ENCODE measurements around the gene PERM1. TPM values are rescaled to one million over a fixed set of nuclear protein-coding genes. Genes with fewer than 3 reads are reported as not detected.

PERM1 gene
- total and polyA plus RNA-seq, 9 of the 15 experiments (the other 6 are each of a cell fraction or from before 2014, with no cell fraction given), result not detected

DNA sequence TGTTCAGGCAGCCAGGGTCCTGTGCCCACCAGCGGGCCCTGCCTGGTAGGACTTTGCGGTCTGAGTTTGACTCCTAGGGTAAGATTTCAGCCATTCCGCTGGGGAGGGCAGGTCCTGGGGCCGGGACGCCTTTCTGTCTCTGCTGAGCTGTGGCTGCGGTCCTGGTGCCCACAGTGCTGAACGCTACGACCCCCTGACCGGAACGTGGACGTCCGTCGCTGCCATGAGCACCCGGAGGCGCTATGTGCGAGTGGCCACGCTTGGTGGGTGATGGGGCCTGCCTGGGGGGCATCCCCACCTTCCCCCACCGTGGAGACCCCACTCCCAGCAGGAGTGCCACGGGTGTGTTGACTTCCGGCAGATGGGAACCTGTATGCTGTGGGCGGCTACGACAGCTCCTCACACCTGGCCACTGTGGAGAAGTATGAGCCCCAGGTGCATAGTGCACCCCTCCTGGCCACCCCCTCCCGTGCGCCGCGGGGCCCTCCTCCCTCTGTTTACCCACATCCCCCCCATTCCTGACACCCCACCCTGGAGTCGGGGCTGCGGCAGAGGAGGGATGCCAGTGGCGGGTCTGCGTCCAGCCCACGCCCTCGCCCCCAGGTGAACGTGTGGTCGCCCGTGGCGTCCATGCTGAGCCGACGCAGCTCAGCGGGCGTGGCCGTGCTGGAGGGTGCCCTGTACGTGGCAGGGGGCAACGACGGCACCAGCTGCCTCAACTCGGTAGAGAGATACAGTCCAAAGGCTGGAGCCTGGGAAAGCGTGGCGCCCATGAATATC lies 18.0 kb downstream of the PERM1 start:
- H2AFZ ChIP-seq (ENCODE audit: low read depth, low read length), result no peak overlapping the region
- no peaks in the 10 kb centered on the region for H3K9me3 ChIP-seq (replicated peaks; ENCODE audit: control insufficient read depth, insufficient read depth, low read depth, low read length)
- no peaks in the 10 kb centered on the region for H3K27me3 ChIP-seq (ENCODE audit: control insufficient read depth in 2 of 2, insufficient read depth in 2 of 2, low read length in 2 of 2)
- no peak overlapping the region for H3K9ac ChIP-seq (ENCODE audit: insufficient read depth in 1 of 2, low read depth in 2 of 2, low read length in 2 of 2)
- no peaks in the 10 kb centered on the region for H3K9me1 ChIP-seq (ENCODE audit: control insufficient read depth, insufficient read depth, low read length)
- DNase-seq (ENCODE audit: extremely low read depth in 1 of 4, low spot score in 3 of 4) (no peak), ATAC-seq (no peak), FAIRE-seq (no peak)
- peaks cover 15% of the 10 kb centered on the region for H3K79me2 ChIP-seq (ENCODE audit: control insufficient read depth, insufficient read depth, low read length)
- intact Hi-C loops (cut with micrococcal nuclease) (no loop called here), in situ Hi-C loops (cut with MboI) (no loop called here)
- ChIA-PET CTCF (ENCODE audit: low intra/inter-chr PET ratio) (no interaction called here), POLR2A (interaction anchor here (0.7 kb wide), 1 partner anchor 280 kb away, joined by 3 read pairs; no protein-coding TSS in a partner anchor)
- peaks cover 42% of the 10 kb centered on the region; the same call in 2 of the 3 replicates for H3K36me3 ChIP-seq (ENCODE audit: control insufficient read depth, insufficient read depth, low read length)
- no peak overlapping the region for H3K4me2 ChIP-seq (ENCODE audit: insufficient read depth, low read length)
- no peak overlapping the region for H3K27ac ChIP-seq (ENCODE audit: extremely low read depth, low read depth, low read length)
- 94% methylated on average over 38 of the region's 47 CpGs for WGBS (ENCODE audit: insufficient coverage, low coverage, missing lambda C conversion rate)
- no TSS peak for BruUV-seq (replicated peaks)
- H4K20me1 ChIP-seq (replicated peaks; ENCODE audit: control insufficient read depth, insufficient read depth, low read length), result no peaks in the 10 kb centered on the region
- H3K4me3 ChIP-seq, result no peak overlapping the region
- peaks cover 20 to 82% of the 10 kb centered on the region in 2 experiments for H3K4me1 ChIP-seq (replicated peaks in 1 of 2; ENCODE audit: control insufficient read depth in 2 of 2, insufficient read depth in 2 of 2, low read length in 2 of 2)
- TF ChIP-seq, protein P1, sequence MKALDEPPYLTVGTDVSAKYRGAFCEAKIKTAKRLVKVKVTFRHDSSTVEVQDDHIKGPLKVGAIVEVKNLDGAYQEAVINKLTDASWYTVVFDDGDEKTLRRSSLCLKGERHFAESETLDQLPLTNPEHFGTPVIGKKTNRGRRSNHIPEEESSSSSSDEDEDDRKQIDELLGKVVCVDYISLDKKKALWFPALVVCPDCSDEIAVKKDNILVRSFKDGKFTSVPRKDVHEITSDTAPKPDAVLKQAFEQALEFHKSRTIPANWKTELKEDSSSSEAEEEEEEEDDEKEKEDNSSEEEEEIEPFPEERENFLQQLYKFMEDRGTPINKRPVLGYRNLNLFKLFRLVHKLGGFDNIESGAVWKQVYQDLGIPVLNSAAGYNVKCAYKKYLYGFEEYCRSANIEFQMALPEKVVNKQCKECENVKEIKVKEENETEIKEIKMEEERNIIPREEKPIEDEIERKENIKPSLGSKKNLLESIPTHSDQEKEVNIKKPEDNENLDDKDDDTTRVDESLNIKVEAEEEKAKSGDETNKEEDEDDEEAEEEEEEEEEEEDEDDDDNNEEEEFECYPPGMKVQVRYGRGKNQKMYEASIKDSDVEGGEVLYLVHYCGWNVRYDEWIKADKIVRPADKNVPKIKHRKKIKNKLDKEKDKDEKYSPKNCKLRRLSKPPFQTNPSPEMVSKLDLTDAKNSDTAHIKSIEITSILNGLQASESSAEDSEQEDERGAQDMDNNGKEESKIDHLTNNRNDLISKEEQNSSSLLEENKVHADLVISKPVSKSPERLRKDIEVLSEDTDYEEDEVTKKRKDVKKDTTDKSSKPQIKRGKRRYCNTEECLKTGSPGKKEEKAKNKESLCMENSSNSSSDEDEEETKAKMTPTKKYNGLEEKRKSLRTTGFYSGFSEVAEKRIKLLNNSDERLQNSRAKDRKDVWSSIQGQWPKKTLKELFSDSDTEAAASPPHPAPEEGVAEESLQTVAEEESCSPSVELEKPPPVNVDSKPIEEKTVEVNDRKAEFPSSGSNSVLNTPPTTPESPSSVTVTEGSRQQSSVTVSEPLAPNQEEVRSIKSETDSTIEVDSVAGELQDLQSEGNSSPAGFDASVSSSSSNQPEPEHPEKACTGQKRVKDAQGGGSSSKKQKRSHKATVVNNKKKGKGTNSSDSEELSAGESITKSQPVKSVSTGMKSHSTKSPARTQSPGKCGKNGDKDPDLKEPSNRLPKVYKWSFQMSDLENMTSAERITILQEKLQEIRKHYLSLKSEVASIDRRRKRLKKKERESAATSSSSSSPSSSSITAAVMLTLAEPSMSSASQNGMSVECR (CRISPR knock-in tag; IDR thresholded peaks at IDR 0.05), result no peak
- TF ChIP-seq, protein P2, sequence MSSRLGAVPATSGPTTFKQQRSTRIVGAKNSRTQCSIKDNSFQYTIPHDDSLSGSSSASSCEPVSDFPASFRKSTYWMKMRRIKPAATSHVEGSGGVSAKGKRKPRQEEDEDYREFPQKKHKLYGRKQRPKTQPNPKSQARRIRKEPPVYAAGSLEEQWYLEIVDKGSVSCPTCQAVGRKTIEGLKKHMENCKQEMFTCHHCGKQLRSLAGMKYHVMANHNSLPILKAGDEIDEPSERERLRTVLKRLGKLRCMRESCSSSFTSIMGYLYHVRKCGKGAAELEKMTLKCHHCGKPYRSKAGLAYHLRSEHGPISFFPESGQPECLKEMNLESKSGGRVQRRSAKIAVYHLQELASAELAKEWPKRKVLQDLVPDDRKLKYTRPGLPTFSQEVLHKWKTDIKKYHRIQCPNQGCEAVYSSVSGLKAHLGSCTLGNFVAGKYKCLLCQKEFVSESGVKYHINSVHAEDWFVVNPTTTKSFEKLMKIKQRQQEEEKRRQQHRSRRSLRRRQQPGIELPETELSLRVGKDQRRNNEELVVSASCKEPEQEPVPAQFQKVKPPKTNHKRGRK (tag; IDR thresholded peaks at IDR 0.05), result no peak
- TF ChIP-seq JUN (IDR thresholded peaks at IDR 0.05; ENCODE audit: borderline replicate concordance, low read depth, low read length), result no peak
- no peak for TF ChIP-seq JUN (CRISPR knock-in tag; IDR thresholded peaks at IDR 0.05; ENCODE audit: borderline replicate concordance)
- TF ChIP-seq ZNF134 (CRISPR knock-in tag; conservative IDR thresholded peaks at IDR 0.05), result no peak

All from K562 (cell line).